T-cell (primary cell): Measurements from ENCODE around the gene SYCE3. TPM values are rescaled to one million over a fixed set of nuclear protein-coding genes. Genes with fewer than 3 reads are reported as not detected.

Experiments used
- ATAC-seq, 4 experiments: fragments of 200-7000 bp in 3 of 4; fragments of 150-1000 bp in 1 of 4; cut with Tn5 transposase; replicated peaks in 1 of 4; 1 replicate in 3 of 4; 2 replicates in 1 of 4; pipeline ENCODE4 v1.10.0; 2021; ENCODE audit warnings: moderate library complexity in 3 of 4, mild to moderate bottlenecking in 2 of 4, moderate number of reproducible peaks in 1 of 4
- CTCF ChIA-PET, 2 donors: fragments of 300-600 bp; sonication (Branson Sonifier 250); formaldehyde crosslinking; loops; one replicate each; lab custom pipeline; 2022; ENCODE audit warnings: antibody characterized with exemption in 2 of 2; lab: Charles Lee
- POLR2A ChIA-PET, 2 donors: fragments of 300-600 bp; sonication (Branson Sonifier 250); formaldehyde crosslinking; loops; one replicate each; lab custom pipeline; 2022; ENCODE audit warnings: antibody characterized with exemption in 2 of 2; lab: Charles Lee
- DNase-seq, 35 experiments: peaks; one replicate each; pipeline versions ENCODE4 v3.0.0 to v3.0.0-alpha.2; 2013 to 2023
- H3K27ac ChIP-seq: one replicate; pipeline ENCODE4 v1.5.1; 2013; ENCODE audit warnings: low read length
- H3K27me3 ChIP-seq, 2 experiments: replicated peaks in 1 of 2; 1 replicate in 1 of 2; 2 replicates in 1 of 2; pipeline versions ENCODE4 v1.6.1 to v1.7.0; 2013; ENCODE audit warnings: low read length in 1 of 2, mixed read lengths in 1 of 2; ENCODE audit not compliant: control insufficient read depth in 2 of 2, insufficient read depth in 2 of 2; ENCODE audit errors: extremely low read depth in 1 of 2
- H3K36me3 ChIP-seq, 2 donors: 1 replicate in 1 of 2; 2 replicates in 1 of 2; pipeline versions ENCODE4 v1.6.1 to v1.7.0; 2013; ENCODE audit warnings: low read length in 1 of 2; ENCODE audit not compliant: control insufficient read depth in 2 of 2, insufficient read depth in 1 of 2; ENCODE audit errors: extremely low read depth in 1 of 2
- H3K4me1 ChIP-seq, 2 experiments: 1 replicate in 1 of 2; 2 replicates in 1 of 2; pipeline versions ENCODE4 v1.6.1 to v1.7.0; 2013; ENCODE audit warnings: low read length in 2 of 2, mixed read lengths in 1 of 2; ENCODE audit not compliant: insufficient read depth in 2 of 2, control insufficient read depth in 1 of 2; ENCODE audit errors: extremely low read depth in 1 of 2
- H3K4me3 ChIP-seq, 2 donors: 1 replicate in 1 of 2; 2 replicates in 1 of 2; pipeline versions ENCODE4 v1.5.1 to v1.7.0; 2013; ENCODE audit warnings: mild to moderate bottlenecking in 2 of 2, low read length in 1 of 2, moderate library complexity in 1 of 2; ENCODE audit not compliant: control insufficient read depth in 1 of 2; ENCODE audit errors: extremely low read depth in 1 of 2
- H3K9me3 ChIP-seq: 2 replicates; pipeline ENCODE4 v1.7.0; 2013
- H3K27ac Mint-ChIP-seq, 2 donors: one replicate each; pipeline ENCODE4 v1.8.0; 2020 to 2021; ENCODE audit warnings: mild to moderate bottlenecking in 2 of 2, mixed read lengths in 2 of 2
- H3K27me3 Mint-ChIP-seq, 2 donors: one replicate each; pipeline ENCODE4 v1.8.0; 2021 to 2022; ENCODE audit warnings: mixed read lengths in 2 of 2
- H3K36me3 Mint-ChIP-seq: one replicate; pipeline ENCODE4 v1.8.0; 2021; ENCODE audit warnings: mixed read lengths
- H3K4me1 Mint-ChIP-seq, 3 donors: one replicate each; pipeline ENCODE4 v1.8.0; 2020 to 2022; ENCODE audit warnings: mixed read lengths in 3 of 3, mild to moderate bottlenecking in 1 of 3
- H3K4me3 Mint-ChIP-seq, 3 donors: one replicate each; pipeline ENCODE4 v1.8.0; 2020 to 2022; ENCODE audit warnings: mild to moderate bottlenecking in 3 of 3, mixed read lengths in 3 of 3, moderate library complexity in 3 of 3
- H3K9me3 Mint-ChIP-seq, 3 donors: one replicate each; pipeline ENCODE4 v1.8.0; 2020 to 2022; ENCODE audit warnings: mixed read lengths in 3 of 3
- WGBS: methylation state at CpG from one replicate; pipeline ENCODE4 v1.1.5; 2013; ENCODE audit warnings: missing lambda C conversion rate; ENCODE audit not compliant: insufficient coverage; 5-methylcytosine and 5-hydroxymethylcytosine counted together
- total RNA-seq, 35 experiments: library from RNA in 6 of 35; stranded (reverse) in 6 of 35; fragments of 120-200 nt in 1 of 35; gene quantifications; one replicate each; pipeline versions ENCODE4 v1.2.1 to v1.2.4 and lab custom pipeline; 2013 to 2026

SYCE3 gene
- total RNA-seq, 5 donors from 2014 or later (not counting 1 experiment from before 2014, with no cell fraction given) = not detected

DNA sequence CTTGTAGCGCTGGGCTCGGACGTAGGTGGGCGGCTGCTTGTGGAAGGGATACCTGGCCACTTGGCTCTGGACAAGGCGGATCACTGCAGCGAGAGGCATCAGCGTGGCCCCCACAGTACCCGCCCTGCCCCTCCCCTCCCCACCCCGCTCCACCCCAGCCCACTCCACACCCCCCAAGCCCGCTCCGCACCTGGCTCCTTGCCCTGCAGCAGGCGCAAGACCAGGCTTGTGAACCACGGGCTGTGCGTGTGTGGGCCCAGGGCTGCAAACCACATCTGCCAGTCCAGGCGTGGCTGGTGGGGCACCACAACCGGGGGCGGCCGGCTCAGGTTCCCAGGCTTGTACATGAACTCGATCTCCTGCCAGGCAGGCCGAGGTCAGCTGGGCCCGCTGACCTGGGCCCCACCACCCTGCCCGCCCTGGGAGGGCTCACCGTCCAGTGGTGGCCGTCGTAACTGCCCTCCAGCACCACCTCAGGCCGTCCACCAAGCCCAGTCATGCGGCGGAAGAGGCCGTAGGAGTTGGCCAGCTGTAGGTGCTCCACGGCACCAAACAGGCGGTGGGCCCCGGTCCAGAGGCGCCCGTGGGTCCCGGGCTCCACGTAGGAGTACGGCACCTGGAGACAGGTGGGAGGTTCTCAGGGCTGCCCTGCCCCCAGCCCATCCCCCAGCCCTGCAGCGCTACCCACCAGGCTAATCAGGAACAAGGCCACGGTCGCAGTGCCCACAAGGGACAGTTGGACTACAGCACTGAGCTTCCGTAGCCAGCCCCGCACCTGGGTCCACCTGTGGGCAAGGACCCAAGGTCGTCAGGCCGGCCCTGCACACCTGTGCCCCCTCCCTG is 58.1 kb downstream of the SYCE3 start:
- no peaks in the 10 kb centered on the region for H3K27me3 Mint-ChIP-seq
- Histone ChIP-seq H3K4me3 (no peak overlapping the region), H3K36me3 (peaks cover 13 to 33% of the 10 kb centered on the region in 2 donors), H3K4me1 (peaks cover 15 to 30% of the 10 kb centered on the region in 2 experiments), H3K27me3 (no peaks in the 10 kb centered on the region), H3K9me3 (no peaks in the 10 kb centered on the region), H3K27ac (no peak overlapping the region)
- H3K4me1 Mint-ChIP-seq = peaks cover 18 to 23% (median 20%) of the 10 kb centered on the region in 3 donors
- H3K27ac Mint-ChIP-seq = no peak overlapping the region
- no peaks in the 10 kb centered on the region for H3K36me3 Mint-ChIP-seq
- 92% methylated on average over 33 of the region's 44 CpGs for WGBS
- ChIA-PET POLR2A (interaction anchor here in 1 of 2 donors (0.5 kb wide), 1 partner anchor 139 kb away, joined by 6 read pairs; no protein-coding TSS in a partner anchor), CTCF (no interaction called here)
- H3K9me3 Mint-ChIP-seq = no peaks in the 10 kb centered on the region
- no peak overlapping the region for H3K4me3 Mint-ChIP-seq
- DNase-seq = no peak
- no peak for ATAC-seq

DNA sequence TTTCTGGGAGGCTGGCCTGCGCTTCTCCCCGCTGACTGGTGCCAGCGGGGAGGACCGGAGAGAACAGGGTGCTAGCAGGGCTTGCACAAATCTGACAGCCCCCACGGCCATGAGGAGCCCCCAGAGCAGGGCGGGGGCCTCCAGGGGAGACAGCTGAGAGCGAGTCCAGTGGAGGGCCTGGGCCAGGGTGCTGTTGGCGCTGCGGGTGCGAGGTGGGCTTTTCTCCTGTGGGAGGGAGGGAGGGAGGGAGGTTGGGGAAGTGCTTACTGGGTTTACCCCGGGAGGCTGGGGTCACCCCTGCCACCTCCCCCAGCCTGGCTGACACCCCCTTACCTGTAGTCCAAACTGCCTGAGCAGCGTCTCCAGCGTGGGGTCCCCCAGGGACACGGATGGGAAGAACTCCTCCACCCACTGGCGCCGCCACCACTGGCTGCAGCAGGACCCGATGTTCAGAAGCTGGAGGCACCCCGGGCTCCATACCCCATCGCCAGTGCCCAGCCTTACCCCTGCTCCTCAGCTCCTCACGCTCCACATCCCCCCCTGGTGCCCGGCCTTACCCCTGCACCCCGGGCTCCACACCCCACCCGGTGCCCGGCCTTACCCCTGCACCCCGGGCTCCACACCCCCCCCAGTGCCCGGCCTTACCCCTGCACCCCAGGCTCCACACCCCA is 59.1 kb downstream of the SYCE3 start:
- Mint-ChIP-seq H3K27ac (no peak overlapping the region), H3K4me1 (peaks cover 8 to 13% (median 12%) of the 10 kb centered on the region in 3 donors), H3K27me3 (no peaks in the 10 kb centered on the region), H3K4me3 (no peak overlapping the region), H3K36me3 (no peaks in the 10 kb centered on the region), H3K9me3 (no peaks in the 10 kb centered on the region)
- H3K27me3 ChIP-seq = no peaks in the 10 kb centered on the region
- H3K27ac ChIP-seq = no peak overlapping the region
- ChIA-PET POLR2A (no interaction called here), CTCF (no interaction called here)
- peaks cover 7 to 28% of the 10 kb centered on the region in 2 experiments for H3K4me1 ChIP-seq
- H3K9me3 ChIP-seq = no peaks in the 10 kb centered on the region
- DNase-seq (no peak), ATAC-seq (no peak)
- WGBS = 96% methylated on average over 19 of the region's 26 CpGs
- H3K36me3 ChIP-seq = peaks cover 13 to 33% of the 10 kb centered on the region in 2 donors
- H3K4me3 ChIP-seq = no peak overlapping the region

- H3K4me1 ChIP-seq = peaks cover 4 to 33% of the 10 kb centered on the region in 2 experiments
- H3K4me3 ChIP-seq = no peak overlapping the region
- WGBS = 96% methylated on average over 19 of the region's 24 CpGs
- ChIA-PET POLR2A (no interaction called here), CTCF (interaction anchor here in 1 of 2 donors (1.1 kb wide), 1 partner anchor 250 kb away, joined by 3 read pairs; no protein-coding TSS in a partner anchor)
- Mint-ChIP-seq H3K9me3 (no peaks in the 10 kb centered on the region), H3K27me3 (no peaks in the 10 kb centered on the region), H3K4me3 (no peak overlapping the region), H3K36me3 (no peaks in the 10 kb centered on the region), H3K27ac (no peak overlapping the region), H3K4me1 (peaks cover 9 to 11% (median 9%) of the 10 kb centered on the region in 3 donors)
- H3K9me3 ChIP-seq = no peaks in the 10 kb centered on the region
- ATAC-seq (no peak), DNase-seq (no peak)
- H3K27ac ChIP-seq = no peak overlapping the region
- H3K36me3 ChIP-seq = peaks cover 13 to 33% of the 10 kb centered on the region in 2 donors
- H3K27me3 ChIP-seq = no peaks in the 10 kb centered on the region
Measured at GRCh38 chr22:50502628-50503474, 59.9 kb downstream of the SYCE3 start.

DNA sequence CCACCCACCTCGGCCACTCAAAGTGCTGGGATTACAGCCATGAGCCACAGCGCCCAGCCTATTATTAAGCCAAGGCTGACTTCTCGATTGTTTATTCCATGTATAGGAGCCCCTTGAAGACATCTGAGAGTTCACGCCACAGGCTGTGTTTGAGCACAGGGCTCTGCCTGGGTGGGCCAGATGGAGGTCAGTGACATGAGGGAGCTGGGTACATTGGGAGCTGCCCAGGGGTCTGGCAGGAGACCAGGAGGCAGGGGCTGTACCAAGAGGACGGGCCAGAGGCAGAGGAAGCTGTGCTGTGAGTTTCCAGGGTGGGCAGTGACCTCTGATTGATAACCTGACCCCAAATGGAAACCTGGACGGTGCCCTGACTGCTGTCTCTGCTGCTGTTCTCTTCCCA is 60.6 kb downstream of the SYCE3 start:
- Mint-ChIP-seq H3K9me3 (no peaks in the 10 kb centered on the region), H3K36me3 (no peaks in the 10 kb centered on the region), H3K27me3 (no peaks in the 10 kb centered on the region), H3K4me3 (no peak overlapping the region), H3K4me1 (peaks cover 5 to 7% (median 7%) of the 10 kb centered on the region in 3 donors), H3K27ac (no peak overlapping the region)
- Histone ChIP-seq H3K27me3 (no peaks in the 10 kb centered on the region), H3K4me1 (peaks cover 4 to 31% of the 10 kb centered on the region in 2 experiments), H3K4me3 (no peak overlapping the region), H3K36me3 (peaks cover 13 to 33% of the 10 kb centered on the region in 2 donors), H3K27ac (no peak overlapping the region), H3K9me3 (no peaks in the 10 kb centered on the region)
- no peak for DNase-seq
- no peak for ATAC-seq
- 92% methylated on average over 6 of the region's 6 CpGs for WGBS
- ChIA-PET POLR2A (no interaction called here), CTCF (interaction anchor here in 1 of 2 donors (1.1 kb wide), 1 partner anchor 250 kb away, joined by 3 read pairs; no protein-coding TSS in a partner anchor)

Other genes with a start within 250 kb of the SYCE3 start
- 1 to 10 TPM; 2.1 to 5.0 (median 3.5) TPM for gene DENND6B, start 235.9 kb downstream of the SYCE3 start, total RNA-seq
- gene PPP6R2, start 219.6 kb downstream of the SYCE3 start, total RNA-seq = 100 to 1,000 TPM in 1 of 5 donors, 10 to 100 TPM in 4; 71.2 to 105 (median 96.8) TPM
- gene SBF1, start 87.9 kb downstream of the SYCE3 start, total RNA-seq = 100 to 1,000 TPM; 193 to 318 (median 308) TPM
- 10 to 100 TPM in 3 of 5 donors, 1 to 10 TPM in 2; 1.5 to 11.3 (median 10.7) TPM for gene ADM2, start 81.4 kb downstream of the SYCE3 start, total RNA-seq
- under 1 TPM in 4 of 5 donors, not detected in 1; 0.36 to 0.70 (median 0.54) TPM for gene MIOX, start 76.1 kb downstream of the SYCE3 start, total RNA-seq
- 100 to 1,000 TPM in 4 of 5 donors, 10 to 100 TPM in 1; 90.5 to 188 (median 185) TPM for gene LMF2, start 55.2 kb downstream of the SYCE3 start, total RNA-seq
- gene NCAPH2, start 54.7 kb downstream of the SYCE3 start, total RNA-seq = 100 to 1,000 TPM in 2 of 5 donors, 10 to 100 TPM in 3; 80.1 to 110 (median 94.6) TPM
- gene SCO2, start 37.3 kb downstream of the SYCE3 start, total RNA-seq = 1 to 10 TPM; 3.3 to 5.6 (median 4.0) TPM
- 10 to 100 TPM; 11.6 to 29.1 (median 14.9) TPM for gene TYMP, start 32.9 kb downstream of the SYCE3 start, total RNA-seq
- 1 to 10 TPM; 3.7 to 6.7 (median 5.4) TPM for gene KLHDC7B, start 17.0 kb downstream of the SYCE3 start, total RNA-seq
- gene CPT1B, start 15.5 kb upstream of the SYCE3 start, total RNA-seq = 100 to 1,000 TPM in 1 of 5 donors, 10 to 100 TPM in 4; 61.9 to 113 (median 94.5) TPM
- gene CHKB, start 19.9 kb upstream of the SYCE3 start, total RNA-seq = 100 to 1,000 TPM; 151 to 209 (median 203) TPM
- under 1 TPM; 0.13 to 0.55 (median 0.39) TPM for gene MAPK8IP2, start 37.9 kb upstream of the SYCE3 start, total RNA-seq
- gene ARSA, start 65.2 kb upstream of the SYCE3 start, total RNA-seq = 100 to 1,000 TPM in 1 of 5 donors, 10 to 100 TPM in 4; 68.3 to 105 (median 90.6) TPM
- gene SHANK3, start 109.9 kb upstream of the SYCE3 start, total RNA-seq = under 1 TPM; 0.22 to 0.47 (median 0.28) TPM
- not detected for gene ACR, start 175.3 kb upstream of the SYCE3 start, total RNA-seq
- 10 to 100 TPM; 60.3 to 70.9 (median 64.4) TPM for gene RABL2B, start 220.7 kb upstream of the SYCE3 start, total RNA-seq